Activated CD8-positive, alpha-beta T cell treated with anti-CD3 and anti-CD28 coated beads for 36 hours (primary cell): ENCODE results near the gene CHD9NB. TPM values are rescaled to one million over a fixed set of nuclear protein-coding genes. Genes with fewer than 3 reads are reported as not detected.
"Not testable (repeated sequence)": the region's sequence is repeated elsewhere in the genome, so short reads cannot be mapped to it uniquely, and the experiment has no call there.

Source experiments
- ATAC-seq: fragments of 200-7000 bp; cut with Tn5 transposase; one replicate; pipeline ENCODE4 v1.10.0; 2021; ENCODE audit warnings: mild to moderate bottlenecking, moderate library complexity
- CTCF ChIA-PET: fragments of 350-600 bp; sonication (Branson Sonifier 250); formaldehyde crosslinking; loops from one replicate; lab custom pipeline; 2021; ENCODE audit warnings: antibody characterized with exemption; lab: Charles Lee
- POLR2A ChIA-PET: fragments of 350-600 bp; sonication (Branson Sonifier 250); formaldehyde crosslinking; loops from one replicate; lab custom pipeline; 2021; ENCODE audit warnings: antibody characterized with exemption; lab: Charles Lee
- DNase-seq: peaks from one replicate; pipeline ENCODE4 v3.0.0-alpha.2; 2020
- H3K27ac Mint-ChIP-seq: one replicate; pipeline ENCODE4 v1.8.0; 2021; ENCODE audit warnings: mild to moderate bottlenecking, mixed read lengths
- H3K27me3 Mint-ChIP-seq: one replicate; pipeline ENCODE4 v1.8.0; 2021; ENCODE audit warnings: mixed read lengths
- H3K36me3 Mint-ChIP-seq: one replicate; pipeline ENCODE4 v1.8.0; 2021; ENCODE audit warnings: low read depth, mixed read lengths
- H3K4me1 Mint-ChIP-seq: one replicate; pipeline ENCODE4 v1.8.0; 2021; ENCODE audit warnings: low read depth, mixed read lengths
- H3K4me3 Mint-ChIP-seq: one replicate; pipeline ENCODE4 v1.8.0; 2021; ENCODE audit warnings: mild to moderate bottlenecking, moderate library complexity, mixed read lengths
- H3K9me3 Mint-ChIP-seq: one replicate; pipeline ENCODE4 v1.8.0; 2021; ENCODE audit warnings: mixed read lengths
- CTCF ChIP-seq: fragments of 200-600 bp; IDR thresholded peaks from one replicate; pipeline ENCODE4 v1.8.0; 2022; ENCODE audit warnings: antibody characterized with exemption, mild to moderate bottlenecking
- intact Hi-C: fragments of 100-400 bp; cut with micrococcal nuclease; formaldehyde crosslinking; loops from one replicate; pipeline ENCODE4 v1.10.0; 2022
- total RNA-seq, 2 experiments: library from RNA; stranded (reverse); gene quantifications; one replicate each; pipeline ENCODE4 v1.2.3, GENCODE V29; 2021

Gene CHD9NB
- total RNA-seq, 2 experiments from 2014 or later: 0.16 TPM; not detected in 1

GRCh38 chr16:53055541-53056391, 3.1 kb upstream of the CHD9NB start:
- Mint-ChIP-seq H3K4me3 (peak overlapping the region; percentile 82), H3K27me3 (peaks cover 1% of the 10 kb centered on the region), H3K27ac (peak overlapping the region; percentile 87), H3K4me1 (peaks cover 26% of the 10 kb centered on the region), H3K9me3 (no peaks in the 10 kb centered on the region), H3K36me3 (no peaks in the 10 kb centered on the region)
- no peak for TF ChIP-seq CTCF
- ATAC-seq (no peak), DNase-seq (peak; percentile 18)
- intact Hi-C loops: loop anchor here (5.0 to 10.0 kb wide), 3 partner anchors 77 to 449 kb away; partner anchors contain the start of gene AKTIP
- CTCF ChIA-PET: interaction anchor here (0.7 to 3.3 kb wide), 47 partner anchors 10 to 401 kb away, joined by 3 to 35 read pairs (median 4); no protein-coding TSS in a partner anchor
- POLR2A ChIA-PET: interaction anchor here (0.6 to 2.1 kb wide), 3 partner anchors 12 to 154 kb away, joined by 3 to 4 read pairs (median 3); no protein-coding TSS in a partner anchor

- ATAC-seq: peak; percentile 91
- Mint-ChIP-seq H3K27ac (peak within 1 kb of the TSS; percentile 87), H3K9me3 (no peaks in the 10 kb centered on the region), H3K27me3 (peaks cover 3% of the 10 kb centered on the region), H3K36me3 (no peaks in the 10 kb centered on the region), H3K4me3 (peak within 1 kb of the TSS; percentile 82), H3K4me1 (peaks cover 26% of the 10 kb centered on the region)
- intact Hi-C loops: loop anchor here (5.0 to 10.0 kb wide), 5 partner anchors 77 to 450 kb away; partner anchors contain the start of gene AKTIP
- TF ChIP-seq CTCF: peak; percentile 99
- ChIA-PET CTCF (interaction anchor here (0.6 to 3.3 kb wide), 54 partner anchors 10 to 451 kb away, joined by 3 to 35 read pairs (median 4); no protein-coding TSS in a partner anchor), POLR2A (interaction anchor here (0.8 to 2.1 kb wide), 2 partner anchors 13 to 99 kb away, joined by 3 to 4 read pairs; no protein-coding TSS in a partner anchor)
- peak; percentile 74 for DNase-seq
Observed at GRCh38 chr16:53054670-53055485, 2.2 kb upstream of the CHD9NB start, which contains the start of gene CHD9. Gene CHD9, plus strand, starts transcription at chr16:53054991. Its CDS starts 101,099 bp downstream, at chr16:53156090.

DNA sequence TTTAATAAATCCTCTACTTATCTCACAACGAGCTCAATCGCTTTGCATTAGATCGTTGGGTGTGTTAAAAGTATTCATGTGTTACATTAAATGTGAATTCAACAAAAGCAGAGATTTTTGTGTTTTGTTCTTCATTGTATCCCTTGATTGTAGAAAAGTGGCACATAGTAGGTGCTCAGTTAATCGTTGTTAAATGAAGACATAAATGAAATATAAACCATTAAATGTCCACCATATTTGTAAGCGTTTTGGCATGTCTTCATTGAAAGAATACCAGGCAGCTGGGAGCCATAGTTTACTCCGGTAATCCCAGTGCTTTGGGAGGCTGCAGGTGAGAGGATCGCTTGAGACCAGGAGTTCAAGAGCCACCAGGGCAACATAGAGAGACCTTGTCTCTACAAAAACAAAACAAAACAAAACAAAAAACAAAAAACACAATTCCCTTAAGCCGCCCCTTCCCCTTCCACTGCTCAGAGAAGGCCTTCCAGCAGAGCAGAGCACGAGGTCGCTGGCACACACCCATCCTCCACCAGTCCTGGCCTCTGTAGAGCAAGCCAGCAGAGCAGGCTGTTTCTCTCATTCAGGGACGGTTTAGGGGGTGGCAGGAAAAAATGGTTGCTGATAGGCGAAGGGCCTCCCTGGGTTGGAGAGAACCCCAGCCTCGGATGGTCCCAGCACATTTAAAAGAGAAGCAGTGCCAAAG, 1.4 kb upstream of the CHD9NB start:
- Mint-ChIP-seq H3K4me1 (peaks cover 26% of the 10 kb centered on the region), H3K27me3 (peaks cover 3% of the 10 kb centered on the region), H3K9me3 (no peaks in the 10 kb centered on the region), H3K36me3 (no peaks in the 10 kb centered on the region), H3K4me3 (peak overlapping the region; percentile 82), H3K27ac (peak overlapping the region; percentile 80)
- ChIA-PET POLR2A (interaction anchor here (2.1 kb wide), 1 partner anchor 14 kb away, joined by 4 read pairs; no protein-coding TSS in a partner anchor), CTCF (interaction anchor here (0.6 to 3.3 kb wide), 27 partner anchors 10 to 452 kb away, joined by 3 to 35 read pairs (median 5); no protein-coding TSS in a partner anchor)
- intact Hi-C loops: loop anchor here (5.0 to 10.0 kb wide), 4 partner anchors 103 to 451 kb away; partner anchors contain the start of gene AKTIP
- DNase-seq (peak; percentile 47), ATAC-seq (peak; percentile 63)
- TF ChIP-seq CTCF: no peak

DNA sequence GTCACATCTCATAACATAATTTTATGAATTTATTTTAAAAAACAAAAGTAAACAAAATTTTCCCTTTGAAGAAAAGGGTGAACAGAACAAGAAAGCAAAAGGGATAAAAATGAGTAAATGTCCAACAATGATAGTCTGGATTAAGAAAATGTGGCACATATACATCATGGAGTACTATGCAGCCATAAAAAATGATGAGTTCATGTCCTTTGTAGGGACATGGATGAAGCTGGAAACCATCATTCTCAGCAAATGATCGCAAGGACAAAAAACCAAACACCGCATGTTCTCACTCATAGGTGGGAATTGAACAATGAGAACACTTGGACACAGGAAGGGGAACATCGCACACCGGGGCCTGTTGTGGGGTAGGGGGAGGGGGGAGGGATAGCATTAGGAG, 1.4 kb downstream of the CHD9NB start:
- H3K27ac Mint-ChIP-seq, DNase-seq, H3K27me3 Mint-ChIP-seq, H3K9me3 Mint-ChIP-seq, ATAC-seq, CTCF ChIA-PET, H3K4me3 Mint-ChIP-seq, POLR2A ChIA-PET, H3K36me3 Mint-ChIP-seq: not testable (repeated sequence)
- H3K4me1 Mint-ChIP-seq: peaks cover 18% of the 10 kb centered on the region
- intact Hi-C loops: loop anchor here (5.0 to 10.0 kb wide), 4 partner anchors 106 to 454 kb away; partner anchors contain the start of gene AKTIP
